ENCODE measurements around the gene PLCD3.

Gene PLCD3

GRCh38 chr17:45149037-45149668 is 16.8 kb upstream of the PLCD3 start:
- peaks cover 17% of the 10 kb centered on the region for H3K79me2 ChIP-seq (ENCODE audit: control insufficient read depth, low read length)
- H3K9me2 ChIP-seq (replicated peaks; ENCODE audit: control insufficient read depth, low read length), result no peaks in the 10 kb centered on the region
- peaks cover 7% of the 10 kb centered on the region; the same call in 1 of the 2 replicates for H3K36me3 ChIP-seq (ENCODE audit: control insufficient read depth, low read length)
- H3F3A ChIP-seq (ENCODE audit: control insufficient read depth, insufficient read depth), result peaks cover 18% of the 10 kb centered on the region
- peaks cover 11% of the 10 kb centered on the region for H4K20me1 ChIP-seq (ENCODE audit: control insufficient read depth, insufficient read depth, low read depth, low read length)
- TF ChIP-seq EZH2phosphoT487 (IDR thresholded peaks at IDR 0.05; ENCODE audit: borderline replicate concordance, low read length) (no peak; the same call in 1 of the 2 replicates), CTCF (IDR thresholded peaks at IDR 0.05; ENCODE audit: low read depth, low read length, poor library complexity, severe bottlenecking) (peak; percentile 95)
- H3K27ac ChIP-seq (ENCODE audit: low read depth, low read length), result peak overlapping the region; percentile 21; the same call in 1 of the 2 replicates
- peak overlapping the region; percentile 78 for H3K4me2 ChIP-seq (ENCODE audit: low read length)
- H3K4me3 ChIP-seq (ENCODE audit: low read length), result peak overlapping the region; percentile 76
- no peaks in the 10 kb centered on the region for H3K9me3 ChIP-seq (ENCODE audit: control insufficient read depth, insufficient read depth, low read length)
- peaks cover 21% of the 10 kb centered on the region for H3K27me3 ChIP-seq (ENCODE audit: control insufficient read depth, low read length)
- peaks cover 45% of the 10 kb centered on the region for H3K4me1 ChIP-seq (ENCODE audit: control insufficient read depth, low read length)

- peaks cover 7% of the 10 kb centered on the region; the same call in 1 of the 2 replicates for H3K36me3 ChIP-seq (ENCODE audit: control insufficient read depth, low read length)
- H3K4me2 ChIP-seq (ENCODE audit: low read length), result peak within 1 kb of the TSS; percentile 80
- H3K79me2 ChIP-seq (ENCODE audit: control insufficient read depth, low read length), result peaks cover 17% of the 10 kb centered on the region
- H3K4me3 ChIP-seq (ENCODE audit: low read length), result peak within 1 kb of the TSS; percentile 84
- TF ChIP-seq CTCF (IDR thresholded peaks at IDR 0.05; ENCODE audit: low read depth, low read length, poor library complexity, severe bottlenecking) (no peak), EZH2phosphoT487 (IDR thresholded peaks at IDR 0.05; ENCODE audit: borderline replicate concordance, low read length) (no peak)
- peaks cover 29% of the 10 kb centered on the region for H3K27me3 ChIP-seq (ENCODE audit: control insufficient read depth, low read length)
- peaks cover 52% of the 10 kb centered on the region for H3K4me1 ChIP-seq (ENCODE audit: control insufficient read depth, low read length)
- H4K20me1 ChIP-seq (ENCODE audit: control insufficient read depth, insufficient read depth, low read depth, low read length), result peaks cover 11% of the 10 kb centered on the region
- peak within 1 kb of the TSS; percentile 85 for H3K27ac ChIP-seq (ENCODE audit: low read depth, low read length)
- no peaks in the 10 kb centered on the region for H3K9me3 ChIP-seq (ENCODE audit: control insufficient read depth, insufficient read depth, low read length)
- H3F3A ChIP-seq (ENCODE audit: control insufficient read depth, insufficient read depth), result peaks cover 18% of the 10 kb centered on the region
- no peaks in the 10 kb centered on the region for H3K9me2 ChIP-seq (replicated peaks; ENCODE audit: control insufficient read depth, low read length)
Observed at GRCh38 chr17:45148183-45149036, 16.1 kb upstream of the PLCD3 start, which contains the start of gene HEXIM1. Gene HEXIM1 (plus strand): TSS chr17:45148475. CDS start chr17:45149191, 716 bp downstream.

GRCh38 chr17:45147581-45148182 is 15.4 kb upstream of the PLCD3 start:
- Histone ChIP-seq H3K4me1 (ENCODE audit: control insufficient read depth, low read length) (peaks cover 53% of the 10 kb centered on the region), H3K27me3 (ENCODE audit: control insufficient read depth, low read length) (peaks cover 36% of the 10 kb centered on the region), H4K20me1 (ENCODE audit: control insufficient read depth, insufficient read depth, low read depth, low read length) (peaks cover 11% of the 10 kb centered on the region), H3K9me3 (ENCODE audit: control insufficient read depth, insufficient read depth, low read length) (no peaks in the 10 kb centered on the region), H3K27ac (ENCODE audit: low read depth, low read length) (peak overlapping the region; percentile 85), H3K36me3 (ENCODE audit: control insufficient read depth, low read length) (peaks cover 7% of the 10 kb centered on the region; the same call in 1 of the 2 replicates), H3K9me2 (replicated peaks; ENCODE audit: control insufficient read depth, low read length) (no peaks in the 10 kb centered on the region), H3K4me3 (ENCODE audit: low read length) (peak overlapping the region; percentile 84), H3K4me2 (ENCODE audit: low read length) (peak overlapping the region; percentile 80), H3K79me2 (ENCODE audit: control insufficient read depth, low read length) (peaks cover 17% of the 10 kb centered on the region), H3F3A (ENCODE audit: control insufficient read depth, insufficient read depth) (peaks cover 18% of the 10 kb centered on the region)
- TF ChIP-seq CTCF (IDR thresholded peaks at IDR 0.05; ENCODE audit: low read depth, low read length, poor library complexity, severe bottlenecking) (no peak), EZH2phosphoT487 (IDR thresholded peaks at IDR 0.05; ENCODE audit: borderline replicate concordance, low read length) (no peak)

All from DOHH2 (cell line).